ENCODE measurements around the gene SEMA4F.
"Not testable (repeated sequence)": the region's sequence is repeated elsewhere in the genome, so short reads cannot be mapped to it uniquely, and the experiment has no call there.

The SEMA4F gene, protein sequence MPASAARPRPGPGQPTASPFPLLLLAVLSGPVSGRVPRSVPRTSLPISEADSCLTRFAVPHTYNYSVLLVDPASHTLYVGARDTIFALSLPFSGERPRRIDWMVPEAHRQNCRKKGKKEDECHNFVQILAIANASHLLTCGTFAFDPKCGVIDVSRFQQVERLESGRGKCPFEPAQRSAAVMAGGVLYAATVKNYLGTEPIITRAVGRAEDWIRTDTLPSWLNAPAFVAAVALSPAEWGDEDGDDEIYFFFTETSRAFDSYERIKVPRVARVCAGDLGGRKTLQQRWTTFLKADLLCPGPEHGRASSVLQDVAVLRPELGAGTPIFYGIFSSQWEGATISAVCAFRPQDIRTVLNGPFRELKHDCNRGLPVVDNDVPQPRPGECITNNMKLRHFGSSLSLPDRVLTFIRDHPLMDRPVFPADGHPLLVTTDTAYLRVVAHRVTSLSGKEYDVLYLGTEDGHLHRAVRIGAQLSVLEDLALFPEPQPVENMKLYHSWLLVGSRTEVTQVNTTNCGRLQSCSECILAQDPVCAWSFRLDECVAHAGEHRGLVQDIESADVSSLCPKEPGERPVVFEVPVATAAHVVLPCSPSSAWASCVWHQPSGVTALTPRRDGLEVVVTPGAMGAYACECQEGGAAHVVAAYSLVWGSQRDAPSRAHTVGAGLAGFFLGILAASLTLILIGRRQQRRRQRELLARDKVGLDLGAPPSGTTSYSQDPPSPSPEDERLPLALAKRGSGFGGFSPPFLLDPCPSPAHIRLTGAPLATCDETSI

GRCh38 chr2:74653985-74654882, at the start of gene SEMA4F:
Gene SEMA4F, plus strand, starts transcription at chr2:74654247. Its CDS starts 130 bp downstream, at chr2:74654377.
- DNase-seq = peak; percentile 94

DNA sequence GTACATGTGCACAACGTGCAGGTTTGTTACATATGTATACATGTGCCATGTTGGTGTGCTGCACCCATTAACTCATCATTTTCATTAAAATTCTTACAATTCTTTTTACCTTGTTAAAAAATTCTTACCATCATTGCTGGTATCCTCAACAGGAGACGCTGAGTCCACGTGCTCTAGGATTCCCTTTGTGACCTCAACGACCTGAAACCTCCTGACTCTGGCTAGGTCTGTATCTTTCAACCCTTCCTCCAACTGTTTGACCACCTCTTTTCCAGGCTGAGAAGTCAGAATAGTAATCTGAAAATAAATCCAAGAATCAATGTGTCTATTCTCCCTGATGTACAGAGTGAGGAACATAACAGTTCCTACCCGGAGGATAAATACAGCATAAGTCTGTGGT, 47.1 kb upstream of the SEMA4F start:
- no peak for DNase-seq

GRCh38 chr2:74617122-74617521, 36.9 kb upstream of the SEMA4F start:
- no peak for DNase-seq

DNA sequence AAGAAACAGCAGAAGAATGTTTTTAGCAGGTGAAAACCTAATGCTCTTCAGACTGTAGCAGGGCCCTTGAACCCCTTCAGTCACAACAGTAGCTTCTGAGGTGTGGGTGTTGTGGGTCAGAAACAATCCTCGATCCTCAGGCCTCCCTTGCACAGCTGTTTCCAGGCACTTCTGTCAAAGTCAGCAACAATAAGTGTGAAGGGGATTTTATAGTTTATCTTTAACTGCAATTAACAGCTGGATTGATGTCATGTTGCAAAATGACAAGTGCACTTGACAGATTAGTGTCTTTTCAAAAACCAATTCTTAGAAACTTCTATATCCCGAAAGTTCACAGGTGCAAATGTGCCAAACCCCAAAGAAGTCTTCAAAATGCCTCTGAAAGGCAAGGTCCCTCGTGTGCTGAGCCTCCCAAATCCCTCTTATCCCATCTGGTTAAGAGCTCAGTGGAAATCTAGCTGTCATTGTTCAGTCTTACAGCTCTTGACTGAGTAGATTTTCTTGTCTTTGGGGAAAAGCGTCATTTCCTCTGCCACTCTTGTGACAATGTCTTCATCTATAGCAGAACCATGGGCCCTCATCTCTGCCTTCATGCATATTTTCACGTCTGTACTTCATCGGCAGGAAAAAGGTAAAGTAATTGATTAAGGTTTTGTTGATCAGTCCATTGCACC, 35.5 kb upstream of the SEMA4F start:
- no peak for DNase-seq

DNA sequence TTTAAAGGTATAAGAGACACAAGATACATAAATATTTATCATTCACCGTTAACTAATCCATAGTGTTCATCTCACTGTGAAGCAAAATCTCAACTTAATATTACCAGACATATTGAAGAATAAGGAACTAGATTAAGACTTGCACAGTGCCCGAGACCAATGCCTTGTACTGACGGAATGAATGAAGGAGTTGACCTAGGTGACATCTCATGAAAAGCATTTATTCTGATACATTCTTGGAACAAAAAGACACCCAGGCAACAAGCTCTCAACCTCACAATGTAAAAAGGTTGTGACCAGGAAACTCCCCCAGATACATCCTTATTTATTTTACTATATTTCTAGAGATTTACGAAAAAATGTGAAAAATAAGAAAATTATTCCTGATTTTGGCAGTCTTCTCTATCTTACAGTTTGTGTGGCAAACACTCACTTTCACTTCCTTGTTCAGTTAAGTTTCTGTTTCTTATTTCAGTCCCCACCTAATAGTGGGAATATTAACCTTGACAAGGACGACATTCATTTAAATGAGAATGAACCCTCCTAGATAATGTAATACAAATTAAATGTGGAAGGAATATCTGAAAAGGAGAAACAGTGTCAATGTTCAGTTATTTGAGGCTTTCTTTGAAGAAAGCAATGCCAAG, 34.3 kb upstream of the SEMA4F start:
- DNase-seq = no peak

DNA sequence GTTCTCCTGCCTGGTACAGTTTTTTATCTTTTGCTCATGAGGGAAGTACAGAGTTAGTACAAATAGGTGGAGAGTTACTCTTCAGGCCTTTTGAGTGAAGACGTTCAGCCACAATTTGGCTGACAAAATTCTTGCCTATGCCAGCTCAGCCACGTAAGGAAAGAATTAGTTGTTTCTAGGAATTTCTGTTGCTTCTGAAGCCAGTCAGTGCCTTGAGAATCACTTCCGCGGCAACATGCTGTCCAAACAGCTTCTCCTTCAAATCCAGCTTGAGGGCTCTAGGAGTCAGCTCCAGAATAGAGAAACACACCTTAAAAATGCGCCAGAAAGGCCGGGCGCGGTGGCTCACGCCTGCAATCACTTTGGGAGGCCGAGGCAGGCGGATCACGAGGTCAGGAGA, 33.4 kb upstream of the SEMA4F start:
- no peak for DNase-seq

DNA sequence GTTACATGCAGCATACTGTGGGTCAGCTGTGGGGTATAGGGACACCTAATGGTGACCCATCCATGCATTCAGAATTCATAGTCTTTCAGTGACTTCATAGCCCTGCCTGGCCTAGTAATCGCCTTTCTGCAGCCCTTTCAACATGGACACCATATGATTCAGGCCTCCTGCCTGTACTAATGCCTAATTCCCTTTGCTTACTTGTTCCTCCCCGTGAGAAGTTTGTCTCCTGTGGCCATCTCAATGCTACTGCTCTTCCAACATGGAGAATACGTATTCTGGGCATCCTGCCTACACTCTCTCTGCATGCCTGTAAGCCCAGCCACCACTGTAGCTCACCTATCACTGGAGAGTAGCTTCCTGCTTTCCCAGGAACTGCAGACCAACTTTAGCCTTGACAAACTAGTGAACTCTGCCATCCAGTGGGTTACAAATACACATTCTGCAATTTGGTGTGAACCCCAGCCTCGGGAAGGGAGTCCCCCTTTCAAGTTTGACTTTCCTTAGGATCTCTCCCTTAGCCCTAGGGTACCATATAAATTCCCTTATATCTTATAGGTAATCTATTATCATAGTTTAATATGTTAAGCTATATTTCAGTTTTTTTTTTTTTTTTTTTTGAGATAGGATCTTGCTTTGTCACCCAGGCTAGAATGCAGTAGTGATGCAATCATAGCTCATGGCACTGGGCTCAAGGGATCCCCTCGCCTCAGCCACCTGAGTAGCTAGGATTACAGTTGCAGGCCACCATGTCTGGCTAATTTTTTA, 28.2 kb upstream of the SEMA4F start:
- no peak for DNase-seq

DNA sequence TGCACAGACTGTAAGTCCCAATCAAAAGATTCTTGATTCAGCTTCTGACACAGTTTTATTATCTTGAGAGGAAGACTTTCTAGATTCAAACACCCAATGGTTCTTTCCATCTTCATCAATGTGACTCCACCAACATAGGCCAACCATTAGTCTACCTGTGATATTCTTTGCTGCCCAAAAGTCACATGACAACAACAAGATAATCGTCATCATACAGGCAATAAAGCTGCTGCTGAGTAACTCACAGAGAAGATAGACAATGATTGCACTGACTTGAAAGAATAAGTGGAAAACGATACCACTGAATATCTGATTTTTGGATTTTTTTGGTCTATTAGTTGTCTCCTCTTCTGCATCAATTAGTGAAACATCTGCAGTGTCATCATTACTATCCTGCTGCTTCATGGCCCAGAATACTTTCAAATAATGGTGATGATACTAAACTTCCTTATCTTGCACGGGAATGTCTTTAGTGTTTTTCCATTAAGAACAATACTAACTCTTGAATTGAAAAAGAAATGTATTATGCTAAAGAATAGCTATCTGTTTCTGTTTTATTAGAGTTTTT, 25.4 kb upstream of the SEMA4F start:
- DNase-seq = no peak

DNA sequence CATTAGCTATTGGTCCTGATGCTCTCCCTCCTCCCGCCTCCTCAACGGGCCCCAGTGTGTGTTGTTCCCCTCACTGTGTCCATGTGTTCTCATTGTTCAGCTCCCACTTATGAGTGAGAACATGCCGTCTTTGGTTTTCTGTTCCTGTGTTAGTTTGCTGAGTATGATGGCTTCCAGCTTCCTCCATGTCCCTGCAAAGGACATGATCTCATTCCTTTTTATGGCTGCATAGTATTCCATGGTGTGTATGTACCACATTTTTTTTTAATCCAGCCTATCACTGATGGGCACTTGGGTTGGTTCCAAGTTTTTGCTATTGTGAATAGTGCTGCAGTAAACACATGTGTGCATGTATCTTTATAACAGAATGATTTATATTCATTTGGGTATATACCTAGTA, 23.6 kb upstream of the SEMA4F start:
- DNase-seq = not testable (repeated sequence)

DNA sequence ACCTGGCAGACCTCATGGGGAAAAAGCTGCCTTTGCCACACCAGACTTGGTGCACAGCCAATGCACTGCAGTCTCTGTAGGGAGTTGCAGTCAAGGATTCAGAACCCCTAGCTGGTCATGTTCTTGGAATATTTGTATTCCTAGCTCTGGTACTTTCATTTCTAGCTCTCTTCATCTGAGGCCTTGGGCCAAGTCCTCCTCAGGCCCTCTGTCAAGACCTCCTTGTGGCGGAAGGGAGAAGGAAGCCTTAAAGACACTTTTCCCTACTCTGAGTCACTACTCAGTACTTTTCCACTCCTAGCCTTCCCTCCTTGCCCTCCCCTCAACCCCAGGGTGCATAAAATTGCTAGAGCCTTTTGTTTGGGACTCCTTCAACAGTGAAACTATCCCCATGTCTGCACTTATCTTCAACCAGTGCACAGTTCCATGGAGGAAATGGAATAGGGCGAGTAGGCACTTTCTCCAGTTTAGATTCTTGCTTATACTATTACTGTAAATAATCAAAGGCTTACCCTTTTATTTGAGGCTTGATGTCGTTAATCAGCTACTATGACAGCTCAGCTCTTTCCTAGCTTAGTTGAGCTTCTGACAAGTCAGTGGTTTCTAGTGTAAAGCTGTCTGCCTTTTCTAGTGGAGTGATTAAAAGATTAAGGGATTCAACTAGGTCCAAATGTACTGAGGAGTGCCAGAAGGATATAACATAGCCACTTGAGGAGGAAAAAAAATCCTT, 21.7 kb upstream of the SEMA4F start:
- DNase-seq = no peak

DNA sequence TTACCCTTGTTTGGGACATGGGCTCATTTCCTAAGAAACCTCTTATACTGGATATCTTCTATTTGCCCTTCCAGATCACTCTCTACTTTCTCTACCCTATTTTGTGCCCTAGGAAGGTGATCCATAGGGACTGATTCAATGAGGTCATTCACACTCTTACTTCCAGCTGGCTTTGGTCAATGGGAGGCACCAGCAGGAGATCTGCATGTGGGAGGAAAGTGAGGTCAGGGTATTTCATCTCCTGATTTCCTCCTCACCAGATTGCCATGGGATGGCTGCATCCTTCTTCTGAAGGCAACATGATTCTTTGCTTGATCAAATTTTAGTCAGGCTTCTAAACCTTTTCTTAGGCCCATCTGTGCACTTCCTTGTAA, 21.1 kb upstream of the SEMA4F start:
- no peak for DNase-seq

DNA sequence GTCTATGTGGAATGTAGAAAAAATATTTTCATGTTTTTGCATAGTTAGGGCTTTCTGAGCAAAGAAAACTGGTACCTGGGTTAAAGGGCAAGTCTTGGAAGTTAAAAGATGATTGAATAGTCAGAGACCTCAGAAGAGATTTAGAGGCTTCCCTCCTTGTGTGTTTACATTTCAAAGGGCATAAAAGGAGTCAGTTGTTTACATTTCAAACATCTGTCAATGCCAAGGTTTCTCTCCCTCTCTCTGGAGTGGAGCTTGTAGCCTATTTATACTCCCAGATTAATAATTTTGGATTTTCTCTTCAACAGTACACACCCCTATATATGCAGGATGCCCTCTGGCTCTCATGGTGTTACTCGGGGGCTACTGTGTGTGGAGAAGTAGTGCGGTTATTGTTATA, 14.5 kb upstream of the SEMA4F start:
- DNase-seq = no peak

DNA sequence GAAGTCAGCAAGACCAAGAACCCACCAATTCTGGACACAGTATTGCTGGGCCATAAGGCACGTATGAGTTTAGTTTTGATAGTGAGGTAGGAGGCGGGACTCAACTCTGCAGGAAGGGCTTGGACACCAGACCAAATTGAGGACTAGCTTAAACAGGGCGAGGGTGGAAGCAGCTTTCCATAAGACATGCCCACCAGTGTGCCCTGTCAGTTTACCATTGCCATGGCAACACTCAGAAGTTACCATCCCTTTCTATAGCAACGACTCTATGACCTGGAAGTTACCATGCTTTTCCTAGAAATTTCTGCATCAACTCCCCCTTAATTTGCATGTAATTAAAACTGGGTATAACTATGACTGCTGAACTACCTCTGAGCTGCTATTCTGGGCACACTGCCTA, 8.7 kb upstream of the SEMA4F start:
- DNase-seq = no peak

- DNase-seq = no peak
Observed at GRCh38 chr2:74646201-74646600, 7.8 kb upstream of the SEMA4F start.

DNA sequence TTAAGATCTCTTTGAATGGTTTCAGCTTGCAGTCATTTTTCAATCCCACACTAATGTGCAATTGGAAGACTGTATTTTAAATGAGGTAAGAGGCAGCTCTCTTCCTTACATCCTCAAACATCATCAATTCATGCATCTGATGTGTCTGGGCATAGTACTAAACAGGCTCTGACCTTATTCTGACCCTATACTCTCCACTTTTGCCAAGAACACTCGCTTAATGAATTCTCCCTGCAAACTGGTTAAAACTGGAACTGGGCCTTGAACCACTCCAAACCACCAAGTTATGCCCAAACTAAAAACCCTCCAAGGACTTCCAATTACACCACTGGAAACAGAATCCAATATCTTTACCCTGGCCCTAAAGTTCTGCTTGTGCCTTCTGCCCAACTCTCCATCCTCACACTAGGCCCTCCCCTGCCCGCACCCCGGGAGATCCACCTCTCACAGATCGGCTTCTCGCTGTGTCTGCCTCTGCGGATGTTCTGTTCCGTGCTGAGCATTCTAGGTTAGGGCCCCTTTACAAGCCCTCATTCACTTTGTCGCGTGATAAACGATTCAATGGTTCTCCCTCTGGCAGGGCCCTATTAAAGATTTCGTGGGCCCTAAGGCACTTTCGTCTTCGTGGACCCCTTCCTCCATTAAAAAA, 7.1 kb upstream of the SEMA4F start:
- no peak for DNase-seq

DNA sequence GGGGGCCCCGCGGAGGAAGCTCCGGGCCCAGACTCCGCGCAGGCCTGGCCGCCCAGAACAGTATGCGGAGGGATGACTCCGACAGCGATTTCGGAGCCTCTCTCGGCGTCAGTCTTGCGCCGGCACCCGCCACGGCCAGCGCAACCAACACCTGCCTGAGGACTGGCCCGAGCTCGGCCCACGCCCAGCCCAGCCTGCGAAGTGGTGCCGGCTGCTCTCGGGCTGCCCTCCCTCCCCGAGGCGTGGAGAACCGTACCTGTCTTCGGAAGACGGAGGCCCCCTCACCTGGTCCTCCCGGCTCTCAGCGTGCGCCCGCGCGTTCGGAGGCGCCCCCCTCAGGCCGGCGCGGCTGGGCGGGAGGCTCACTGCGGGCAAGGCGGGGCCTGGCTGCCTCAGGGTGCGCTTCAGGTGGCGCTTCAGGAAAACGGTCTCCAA, 6.0 kb upstream of the SEMA4F start, which contains the start of gene M1AP:
Gene M1AP (minus strand): TSS at position 322 of the 435 bp plus-strand sequence. CDS start 8,055 bp downstream, outside the sequence.
- no peak for DNase-seq

- no peak for DNase-seq
Observed at GRCh38 chr2:74653589-74653984, 460 bp upstream of the SEMA4F start.

- DNase-seq = no peak
Observed at GRCh38 chr2:74655579-74655978, 1.5 kb downstream of the SEMA4F start.

DNA sequence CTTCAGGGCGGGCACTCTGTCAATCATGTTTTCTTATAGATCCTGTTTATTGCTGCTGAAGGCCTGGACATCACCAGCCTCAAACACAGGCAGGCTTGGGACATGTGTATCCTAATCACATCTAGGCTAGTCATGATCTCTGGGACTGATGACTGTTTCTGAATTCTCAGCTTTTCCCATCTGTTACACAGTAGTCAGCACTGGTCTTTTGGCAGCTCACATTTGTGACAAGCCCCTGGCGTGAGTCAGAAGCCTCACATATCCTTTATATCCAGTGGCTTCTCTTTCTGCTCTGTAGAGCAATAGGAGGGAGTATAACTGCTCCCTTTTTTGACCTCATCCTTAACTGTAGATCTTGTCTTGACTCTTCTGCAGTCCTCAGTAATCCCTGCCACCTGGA, 4.5 kb downstream of the SEMA4F start:
- DNase-seq = no peak

DNA sequence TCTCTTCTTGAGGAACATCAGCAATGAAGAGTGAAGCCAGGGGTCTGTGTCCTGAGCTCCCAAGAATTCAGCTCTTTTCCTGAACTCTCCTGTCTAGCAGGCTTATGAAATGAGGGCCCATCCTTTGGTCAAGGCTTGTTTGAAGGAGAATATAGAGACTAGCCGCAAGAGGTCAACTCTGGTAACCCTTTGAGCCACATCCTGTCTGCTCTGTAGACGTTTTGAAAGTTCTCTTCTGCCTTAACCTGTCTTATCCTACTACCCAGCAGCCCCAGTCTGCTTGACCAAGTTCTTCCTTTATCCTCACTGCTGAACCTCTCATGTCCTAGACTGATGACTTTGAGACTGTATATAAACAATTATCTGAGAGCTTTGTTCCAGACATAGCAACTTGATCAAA, 5.4 kb downstream of the SEMA4F start:
- no peak for DNase-seq
